ENCODE results near the gene RSAD2. TPM values are rescaled to one million over a fixed set of nuclear protein-coding genes. Genes with fewer than 3 reads are reported as not detected.

The RSAD2 gene
- 1.2 and 6.9 TPM in 2 replicates for total RNA-seq (2014; rRNA removed; shearing (Covaris generic); ENCODE audit: low replicate concordance)

- H3K9me3 ChIP-seq, result peaks cover 6% of the 10 kb centered on the region; the same call in 1 of the 2 replicates
- no peaks in the 10 kb centered on the region for H3K36me3 ChIP-seq
- peak; percentile 16 for DNase-seq
- no peaks in the 10 kb centered on the region for H3K27me3 ChIP-seq
- peak within 1 kb of the TSS; percentile 41 for H3K4me3 ChIP-seq
These were observed at the start of gene RSAD2 for GRCh38 chr2:6877402-6878304. Gene RSAD2, plus strand, starts transcription at chr2:6877777. Its CDS starts 24 bp downstream, at chr2:6877801.

GRCh38 chr2:6828299-6828584 lies 49.3 kb upstream of the RSAD2 start:
- Histone ChIP-seq H3K36me3 (no peaks in the 10 kb centered on the region), H3K4me3 (no peak overlapping the region), H3K27me3 (no peaks in the 10 kb centered on the region), H3K9me3 (peaks cover 10% of the 10 kb centered on the region)
- no peak for DNase-seq

GRCh38 chr2:6831229-6831628 lies 46.3 kb upstream of the RSAD2 start:
- Histone ChIP-seq H3K4me3 (no peak overlapping the region), H3K9me3 (peaks cover 9% of the 10 kb centered on the region), H3K27me3 (no peaks in the 10 kb centered on the region), H3K36me3 (no peaks in the 10 kb centered on the region)
- no peak for DNase-seq

- H3K27me3 ChIP-seq, result no peaks in the 10 kb centered on the region
- H3K36me3 ChIP-seq, result no peaks in the 10 kb centered on the region
- peaks cover 7% of the 10 kb centered on the region for H3K9me3 ChIP-seq
- no peak for DNase-seq
- H3K4me3 ChIP-seq, result no peak overlapping the region
These were observed 44.8 kb upstream of the RSAD2 start for GRCh38 chr2:6832596-6833299.

GRCh38 chr2:6833300-6833604 lies 44.3 kb upstream of the RSAD2 start:
- H3K36me3 ChIP-seq, result no peaks in the 10 kb centered on the region
- H3K9me3 ChIP-seq, result peaks cover 7% of the 10 kb centered on the region
- H3K4me3 ChIP-seq, result no peak overlapping the region
- H3K27me3 ChIP-seq, result no peaks in the 10 kb centered on the region
- no peak for DNase-seq

- DNase-seq, result no peak
- no peaks in the 10 kb centered on the region for H3K36me3 ChIP-seq
- no peaks in the 10 kb centered on the region for H3K27me3 ChIP-seq
- H3K4me3 ChIP-seq, result no peak overlapping the region
- H3K9me3 ChIP-seq, result peaks cover 7% of the 10 kb centered on the region
These were observed 43.4 kb upstream of the RSAD2 start for GRCh38 chr2:6834163-6834562.

GRCh38 chr2:6835467-6835866 lies 42.1 kb upstream of the RSAD2 start:
- H3K9me3 ChIP-seq, result peaks cover 5% of the 10 kb centered on the region
- no peaks in the 10 kb centered on the region for H3K36me3 ChIP-seq
- DNase-seq, result no peak
- H3K27me3 ChIP-seq, result no peaks in the 10 kb centered on the region
- H3K4me3 ChIP-seq, result no peak overlapping the region

GRCh38 chr2:6838673-6839319 lies 38.8 kb upstream of the RSAD2 start:
- H3K36me3 ChIP-seq, result no peaks in the 10 kb centered on the region
- no peaks in the 10 kb centered on the region for H3K27me3 ChIP-seq
- 0 out of 2 replicates have a peak, but pooled peaks cover 4% of the 10 kb centered on the region for H3K9me3 ChIP-seq
- H3K4me3 ChIP-seq, result no peak overlapping the region
- DNase-seq, result no peak

- H3K36me3 ChIP-seq, result no peaks in the 10 kb centered on the region
- DNase-seq, result no peak
- H3K4me3 ChIP-seq, result no peak overlapping the region
- peaks cover 24% of the 10 kb centered on the region for H3K9me3 ChIP-seq
- no peaks in the 10 kb centered on the region for H3K27me3 ChIP-seq
These were observed 35.9 kb upstream of the RSAD2 start for GRCh38 chr2:6841537-6842287.

GRCh38 chr2:6845312-6845711 lies 32.3 kb upstream of the RSAD2 start:
- Histone ChIP-seq H3K27me3 (no peaks in the 10 kb centered on the region), H3K9me3 (peaks cover 34% of the 10 kb centered on the region), H3K36me3 (0 out of 2 replicates have a peak, but pooled peaks cover 3% of the 10 kb centered on the region), H3K4me3 (no peak overlapping the region)
- no peak for DNase-seq

GRCh38 chr2:6845903-6846302 lies 31.7 kb upstream of the RSAD2 start:
- no peak for DNase-seq
- peaks cover 34% of the 10 kb centered on the region for H3K9me3 ChIP-seq
- 0 out of 2 replicates have a peak, but pooled peaks cover 3% of the 10 kb centered on the region for H3K36me3 ChIP-seq
- H3K27me3 ChIP-seq, result no peaks in the 10 kb centered on the region
- H3K4me3 ChIP-seq, result no peak overlapping the region

- no peak overlapping the region for H3K4me3 ChIP-seq
- H3K9me3 ChIP-seq, result peaks cover 34% of the 10 kb centered on the region
- DNase-seq, result no peak
- H3K27me3 ChIP-seq, result no peaks in the 10 kb centered on the region
- 0 out of 2 replicates have a peak, but pooled peaks cover 3% of the 10 kb centered on the region for H3K36me3 ChIP-seq
These were observed 31.0 kb upstream of the RSAD2 start for GRCh38 chr2:6846540-6846939.

GRCh38 chr2:6846967-6847681 lies 30.5 kb upstream of the RSAD2 start:
- 0 out of 2 replicates have a peak, but pooled peaks cover 3% of the 10 kb centered on the region for H3K36me3 ChIP-seq
- no peaks in the 10 kb centered on the region for H3K27me3 ChIP-seq
- peaks cover 34% of the 10 kb centered on the region for H3K9me3 ChIP-seq
- DNase-seq, result peak; percentile 76
- no peak overlapping the region for H3K4me3 ChIP-seq

- Histone ChIP-seq H3K36me3 (0 out of 2 replicates have a peak, but pooled peaks cover 3% of the 10 kb centered on the region), H3K27me3 (no peaks in the 10 kb centered on the region), H3K4me3 (no peak overlapping the region), H3K9me3 (peaks cover 6% of the 10 kb centered on the region; the same call in 1 of the 2 replicates)
- no peak for DNase-seq
These were observed 25.4 kb upstream of the RSAD2 start for GRCh38 chr2:6852195-6852594.

- DNase-seq, result no peak
- Histone ChIP-seq H3K9me3 (peaks cover 7% of the 10 kb centered on the region; the same call in 1 of the 2 replicates), H3K27me3 (no peaks in the 10 kb centered on the region), H3K4me3 (no peak overlapping the region), H3K36me3 (peaks cover 9% of the 10 kb centered on the region; the same call in 1 of the 2 replicates)
These were observed 23.2 kb upstream of the RSAD2 start for GRCh38 chr2:6854416-6854815.
